ENCODE results near the gene MSRB1. TPM values are rescaled to one million over a fixed set of nuclear protein-coding genes. Genes with fewer than 3 reads are reported as not detected.
A peak's percentile ranks its signal among the peaks of the same experiment; 100 is the strongest.

Gene MSRB1
- total and polyA plus RNA-seq, 2 of the 13 experiments (the other 11 are each of a cell fraction or from before 2014, with no cell fraction given) = 32.1 to 75.4 TPM

- TF ChIP-seq REXO4 (CRISPR knock-in tag; IDR thresholded peaks at IDR 0.05; ENCODE audit: borderline replicate concordance) = no peak
- no peak for TF ChIP-seq ZSCAN30 (CRISPR knock-in tag; IDR thresholded peaks at IDR 0.05)
- TF ChIP-seq MXD3 (CRISPR knock-in tag; IDR thresholded peaks at IDR 0.05) = no peak
- no peak for TF ChIP-seq ZNF547 (CRISPR knock-in tag; IDR thresholded peaks at IDR 0.05)
- 0 out of 2 replicates have a peak, but pooled peaks have one; percentile 27 for TF ChIP-seq ZNF292 (CRISPR knock-in tag; IDR thresholded peaks at IDR 0.05; ENCODE audit: borderline replicate concordance, low read depth)
- TF ChIP-seq SAP130 (CRISPR knock-in tag; IDR thresholded peaks at IDR 0.05; ENCODE audit: low read depth) = peak; percentile 37; the same call in 1 of the 2 replicates
- no peak for TF ChIP-seq TAF15 (IDR thresholded peaks at IDR 0.05; ENCODE audit: low read depth, low read length, poor library complexity, severe bottlenecking)
- TF ChIP-seq BRCA1 (CRISPR knock-in tag; IDR thresholded peaks at IDR 0.05) = no peak
- no peak for TF ChIP-seq TBX2 (CRISPR knock-in tag; IDR thresholded peaks at IDR 0.05; ENCODE audit: borderline replicate concordance)
- no peak for TF ChIP-seq SOX6 (IDR thresholded peaks at IDR 0.05)
- no peak for TF ChIP-seq SOX6 (CRISPR knock-in tag; IDR thresholded peaks at IDR 0.05)
- TF ChIP-seq DZIP1 (CRISPR knock-in tag; IDR thresholded peaks at IDR 0.05) = no peak
- TF ChIP-seq FOXO1 (CRISPR knock-in tag; IDR thresholded peaks at IDR 0.05) = no peak
- TF ChIP-seq ZNF44 (CRISPR knock-in tag; IDR thresholded peaks at IDR 0.05) = no peak
- no peak for TF ChIP-seq CBFB (CRISPR knock-in tag; IDR thresholded peaks at IDR 0.05)
- no peak for TF ChIP-seq ZNF180 (CRISPR knock-in tag; IDR thresholded peaks at IDR 0.05; ENCODE audit: borderline replicate concordance, low read depth)
- TF ChIP-seq LCORL (IDR thresholded peaks at IDR 0.05) = no peak
- TF ChIP-seq LCORL (CRISPR knock-in tag; IDR thresholded peaks at IDR 0.05) = 0 out of 2 replicates have a peak, but pooled peaks have one; percentile 21
- no peak for TF ChIP-seq SP2 (CRISPR knock-in tag; IDR thresholded peaks at IDR 0.05)
- TF ChIP-seq, protein P1, sequence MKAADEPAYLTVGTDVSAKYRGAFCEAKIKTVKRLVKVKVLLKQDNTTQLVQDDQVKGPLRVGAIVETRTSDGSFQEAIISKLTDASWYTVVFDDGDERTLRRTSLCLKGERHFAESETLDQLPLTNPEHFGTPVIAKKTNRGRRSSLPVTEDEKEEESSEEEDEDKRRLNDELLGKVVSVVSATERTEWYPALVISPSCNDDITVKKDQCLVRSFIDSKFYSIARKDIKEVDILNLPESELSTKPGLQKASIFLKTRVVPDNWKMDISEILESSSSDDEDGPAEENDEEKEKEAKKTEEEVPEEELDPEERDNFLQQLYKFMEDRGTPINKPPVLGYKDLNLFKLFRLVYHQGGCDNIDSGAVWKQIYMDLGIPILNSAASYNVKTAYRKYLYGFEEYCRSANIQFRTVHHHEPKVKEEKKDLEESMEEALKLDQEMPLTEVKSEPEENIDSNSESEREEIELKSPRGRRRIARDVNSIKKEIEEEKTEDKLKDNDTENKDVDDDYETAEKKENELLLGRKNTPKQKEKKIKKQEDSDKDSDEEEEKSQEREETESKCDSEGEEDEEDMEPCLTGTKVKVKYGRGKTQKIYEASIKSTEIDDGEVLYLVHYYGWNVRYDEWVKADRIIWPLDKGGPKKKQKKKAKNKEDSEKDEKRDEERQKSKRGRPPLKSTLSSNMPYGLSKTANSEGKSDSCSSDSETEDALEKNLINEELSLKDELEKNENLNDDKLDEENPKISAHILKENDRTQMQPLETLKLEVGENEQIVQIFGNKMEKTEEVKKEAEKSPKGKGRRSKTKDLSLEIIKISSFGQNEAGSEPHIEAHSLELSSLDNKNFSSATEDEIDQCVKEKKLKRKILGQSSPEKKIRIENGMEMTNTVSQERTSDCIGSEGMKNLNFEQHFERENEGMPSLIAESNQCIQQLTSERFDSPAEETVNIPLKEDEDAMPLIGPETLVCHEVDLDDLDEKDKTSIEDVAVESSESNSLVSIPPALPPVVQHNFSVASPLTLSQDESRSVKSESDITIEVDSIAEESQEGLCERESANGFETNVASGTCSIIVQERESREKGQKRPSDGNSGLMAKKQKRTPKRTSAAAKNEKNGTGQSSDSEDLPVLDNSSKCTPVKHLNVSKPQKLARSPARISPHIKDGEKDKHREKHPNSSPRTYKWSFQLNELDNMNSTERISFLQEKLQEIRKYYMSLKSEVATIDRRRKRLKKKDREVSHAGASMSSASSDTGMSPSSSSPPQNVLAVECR (CRISPR knock-in tag; IDR thresholded peaks at IDR 0.05; ENCODE audit: borderline replicate concordance) = peak; percentile 28; the same call in 1 of the 2 replicates
- TF ChIP-seq, protein P2, sequence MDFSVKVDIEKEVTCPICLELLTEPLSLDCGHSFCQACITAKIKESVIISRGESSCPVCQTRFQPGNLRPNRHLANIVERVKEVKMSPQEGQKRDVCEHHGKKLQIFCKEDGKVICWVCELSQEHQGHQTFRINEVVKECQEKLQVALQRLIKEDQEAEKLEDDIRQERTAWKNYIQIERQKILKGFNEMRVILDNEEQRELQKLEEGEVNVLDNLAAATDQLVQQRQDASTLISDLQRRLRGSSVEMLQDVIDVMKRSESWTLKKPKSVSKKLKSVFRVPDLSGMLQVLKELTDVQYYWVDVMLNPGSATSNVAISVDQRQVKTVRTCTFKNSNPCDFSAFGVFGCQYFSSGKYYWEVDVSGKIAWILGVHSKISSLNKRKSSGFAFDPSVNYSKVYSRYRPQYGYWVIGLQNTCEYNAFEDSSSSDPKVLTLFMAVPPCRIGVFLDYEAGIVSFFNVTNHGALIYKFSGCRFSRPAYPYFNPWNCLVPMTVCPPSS (IDR thresholded peaks at IDR 0.05) = no peak
- no peak for TF ChIP-seq PHF21A (CRISPR knock-in tag; IDR thresholded peaks at IDR 0.05)
These were observed 43.2 kb downstream of the MSRB1 start (continued) for GRCh38 chr16:1899641-1900451.

Data from HepG2 (cell line).